ENCODE results near the gene NDEL1.

NDEL1 gene

DNA sequence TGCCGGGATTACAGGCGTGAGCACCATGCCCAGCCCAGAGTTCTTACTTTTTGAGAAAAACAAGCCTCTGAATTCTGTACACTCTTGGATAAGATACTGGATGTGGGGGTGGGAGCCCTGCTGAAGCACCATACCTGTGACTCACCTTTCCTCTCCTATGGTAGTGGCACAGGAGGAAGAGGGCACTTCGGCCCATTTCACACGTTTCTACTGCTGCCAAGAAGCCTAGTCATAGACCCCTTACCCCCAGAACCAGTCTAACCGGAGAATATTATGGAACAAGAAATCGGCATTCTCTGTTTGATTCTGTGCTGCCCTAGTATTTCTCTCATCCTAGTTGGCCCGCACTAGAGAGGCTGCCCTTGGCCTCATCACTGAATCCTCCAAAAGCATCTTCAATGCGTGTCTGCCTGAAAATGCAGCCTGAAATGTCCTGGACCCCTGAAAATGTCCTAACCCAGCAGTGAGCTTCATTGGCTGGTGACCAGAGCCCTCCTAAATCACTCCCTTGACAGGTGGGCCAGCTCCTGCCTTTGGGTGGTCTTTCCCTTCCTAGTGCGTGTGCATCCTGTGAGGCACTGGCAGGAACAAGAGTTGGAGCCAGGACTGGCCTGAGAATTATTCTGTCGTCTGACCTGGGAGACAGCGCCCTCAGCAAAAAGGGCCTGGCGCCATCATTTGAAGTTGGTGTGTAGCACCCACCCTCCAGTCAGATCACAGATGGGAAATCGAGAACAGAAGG, 37.9 kb downstream of the NDEL1 start:
- no peak for ATAC-seq
- H3K4me1 Mint-ChIP-seq = no peaks in the 10 kb centered on the region
- H3K9me3 Mint-ChIP-seq = no peaks in the 10 kb centered on the region
- H3K36me3 Mint-ChIP-seq (ENCODE audit: low read depth) = peaks cover 20% of the 10 kb centered on the region
- no peak overlapping the region for H3K27ac Mint-ChIP-seq
- no peak overlapping the region for H3K4me3 Mint-ChIP-seq
- DNase-seq = no peak
- no peaks in the 10 kb centered on the region for H3K27me3 Mint-ChIP-seq

- H3K4me1 Mint-ChIP-seq = no peaks in the 10 kb centered on the region
- no peaks in the 10 kb centered on the region for H3K27me3 Mint-ChIP-seq
- no peak overlapping the region for H3K4me3 Mint-ChIP-seq
- ATAC-seq = no peak
- peaks cover 23% of the 10 kb centered on the region for H3K36me3 Mint-ChIP-seq (ENCODE audit: low read depth)
- no peak for DNase-seq
- H3K27ac Mint-ChIP-seq = no peak overlapping the region
- H3K9me3 Mint-ChIP-seq = no peaks in the 10 kb centered on the region
Observed at GRCh38 chr17:8474826-8475225, 39.1 kb downstream of the NDEL1 start.

DNA sequence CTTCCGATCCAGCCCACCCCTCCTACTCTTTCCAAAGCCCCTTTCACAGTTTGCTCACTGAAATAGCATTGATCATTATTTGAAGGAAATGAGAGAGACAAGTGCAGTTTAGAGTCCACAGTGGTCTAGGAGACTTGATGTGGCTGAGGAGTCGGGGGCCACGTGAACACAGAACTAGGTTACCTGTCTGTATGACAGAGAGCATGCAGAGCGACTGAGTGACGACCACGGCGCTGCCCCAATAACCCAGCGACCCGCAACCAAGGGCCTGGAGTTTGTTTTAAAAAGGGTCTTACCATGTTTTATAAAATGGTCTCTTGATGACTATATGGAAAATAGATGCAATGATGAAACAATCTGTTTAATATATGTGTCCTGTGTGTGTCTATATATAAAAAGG, 39.5 kb downstream of the NDEL1 start:
- H3K27ac Mint-ChIP-seq = no peak overlapping the region

GRCh38 chr17:8475781-8476180, 40.1 kb downstream of the NDEL1 start:
- Mint-ChIP-seq H3K9me3 (no peaks in the 10 kb centered on the region), H3K4me1 (no peaks in the 10 kb centered on the region), H3K36me3 (ENCODE audit: low read depth) (peaks cover 27% of the 10 kb centered on the region), H3K4me3 (no peak overlapping the region), H3K27ac (no peak overlapping the region), H3K27me3 (no peaks in the 10 kb centered on the region)
- DNase-seq (no peak), ATAC-seq (no peak)

More for the DNA sequence above, 39.5 kb downstream of the NDEL1 start:
- Mint-ChIP-seq H3K4me1 (no peaks in the 10 kb centered on the region), H3K4me3 (no peak overlapping the region), H3K27me3 (no peaks in the 10 kb centered on the region), H3K36me3 (ENCODE audit: low read depth) (peaks cover 23% of the 10 kb centered on the region), H3K9me3 (no peaks in the 10 kb centered on the region)
- ATAC-seq (no peak), DNase-seq (no peak)

GRCh38 chr17:8476741-8477140, 41.1 kb downstream of the NDEL1 start:
- H3K27me3 Mint-ChIP-seq = no peaks in the 10 kb centered on the region
- H3K9me3 Mint-ChIP-seq = no peaks in the 10 kb centered on the region
- H3K4me1 Mint-ChIP-seq = no peaks in the 10 kb centered on the region
- H3K27ac Mint-ChIP-seq = no peak overlapping the region
- H3K36me3 Mint-ChIP-seq (ENCODE audit: low read depth) = peaks cover 33% of the 10 kb centered on the region
- DNase-seq (no peak), ATAC-seq (no peak)
- H3K4me3 Mint-ChIP-seq = no peak overlapping the region

DNA sequence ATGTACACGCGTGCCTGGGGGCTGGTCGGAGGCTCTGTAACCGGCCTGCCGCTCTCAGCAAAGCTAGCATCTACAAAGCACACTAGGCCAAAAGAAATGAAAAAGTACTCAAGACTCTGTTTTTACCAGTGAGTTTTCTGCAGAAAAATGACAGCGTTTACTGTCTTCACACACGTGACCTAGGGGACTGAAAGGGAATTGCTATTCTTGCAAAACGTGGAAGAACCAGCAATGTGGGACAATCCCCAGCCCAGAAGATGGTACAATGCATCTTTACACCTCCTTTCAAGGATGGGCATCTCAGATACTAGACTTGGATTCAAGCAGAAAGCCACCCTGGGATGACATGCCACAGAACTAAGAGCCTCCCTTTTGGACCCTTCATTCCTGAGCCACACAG, 41.5 kb downstream of the NDEL1 start:
- Mint-ChIP-seq H3K27ac (no peak overlapping the region), H3K4me1 (no peaks in the 10 kb centered on the region), H3K36me3 (ENCODE audit: low read depth) (peaks cover 38% of the 10 kb centered on the region), H3K9me3 (no peaks in the 10 kb centered on the region), H3K4me3 (no peak overlapping the region), H3K27me3 (no peaks in the 10 kb centered on the region)
- no peak for ATAC-seq
- no peak for DNase-seq

DNA sequence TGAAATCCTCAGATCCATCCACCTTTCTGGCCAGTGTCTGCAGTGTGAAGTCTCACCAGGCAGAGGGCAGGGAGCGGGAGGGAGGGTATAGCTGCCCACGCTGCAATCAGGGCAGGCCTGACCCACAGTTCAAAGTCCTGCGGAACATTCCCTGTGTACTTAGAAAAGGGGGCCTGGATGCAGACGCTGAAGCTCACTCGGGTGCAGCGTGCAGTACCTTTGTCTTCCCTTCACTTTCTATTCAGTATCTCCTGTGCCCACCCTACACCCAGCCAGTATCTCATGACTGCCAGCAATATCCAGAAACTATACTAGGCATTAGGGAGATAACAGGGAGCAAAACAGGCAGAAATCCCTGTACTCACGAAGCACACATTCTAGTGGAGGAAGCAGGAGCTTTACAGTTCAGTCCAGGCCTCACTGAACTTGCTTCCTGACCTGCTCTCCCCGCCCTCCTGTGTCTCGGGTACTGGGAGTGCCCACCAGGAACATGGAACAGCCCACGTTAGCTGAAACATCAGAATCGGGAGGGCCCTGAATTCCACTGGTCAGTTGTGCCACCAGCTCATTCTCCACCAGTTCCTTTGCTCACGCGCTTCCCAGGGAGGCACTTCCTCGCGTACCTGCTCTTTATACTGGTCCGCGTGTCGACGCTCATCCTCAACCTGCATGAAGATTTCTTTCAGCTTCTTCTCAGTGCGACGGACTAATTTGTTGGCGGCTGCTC, 42.2 kb downstream of the NDEL1 start:
- ATAC-seq (no peak), DNase-seq (no peak)
- Mint-ChIP-seq H3K4me3 (no peak overlapping the region), H3K27ac (peak overlapping the region; percentile 59), H3K36me3 (ENCODE audit: low read depth) (peaks cover 45% of the 10 kb centered on the region), H3K4me1 (no peaks in the 10 kb centered on the region), H3K9me3 (peaks cover 2% of the 10 kb centered on the region), H3K27me3 (no peaks in the 10 kb centered on the region)

GRCh38 chr17:8479431-8479947, 43.8 kb downstream of the NDEL1 start:
- no peak overlapping the region for H3K4me3 Mint-ChIP-seq
- H3K36me3 Mint-ChIP-seq (ENCODE audit: low read depth) = peaks cover 50% of the 10 kb centered on the region
- ATAC-seq = no peak
- no peaks in the 10 kb centered on the region for H3K4me1 Mint-ChIP-seq
- DNase-seq = no peak
- H3K27me3 Mint-ChIP-seq = no peaks in the 10 kb centered on the region
- no peak overlapping the region for H3K27ac Mint-ChIP-seq
- peaks cover 13% of the 10 kb centered on the region for H3K9me3 Mint-ChIP-seq

- Mint-ChIP-seq H3K27ac (no peak overlapping the region), H3K4me1 (no peaks in the 10 kb centered on the region), H3K9me3 (peaks cover 18% of the 10 kb centered on the region), H3K27me3 (no peaks in the 10 kb centered on the region), H3K4me3 (no peak overlapping the region), H3K36me3 (ENCODE audit: low read depth) (peaks cover 52% of the 10 kb centered on the region)
- DNase-seq (no peak), ATAC-seq (no peak)
Observed at GRCh38 chr17:8480011-8480976, 44.6 kb downstream of the NDEL1 start.

GRCh38 chr17:8481089-8481488, 45.4 kb downstream of the NDEL1 start:
- Mint-ChIP-seq H3K27me3 (no peaks in the 10 kb centered on the region), H3K4me1 (no peaks in the 10 kb centered on the region), H3K4me3 (no peak overlapping the region), H3K36me3 (ENCODE audit: low read depth) (peaks cover 50% of the 10 kb centered on the region), H3K27ac (no peak overlapping the region), H3K9me3 (peaks cover 18% of the 10 kb centered on the region)
- ATAC-seq = no peak
- DNase-seq = no peak

GRCh38 chr17:8481703-8482102, 46.0 kb downstream of the NDEL1 start:
- DNase-seq (no peak), ATAC-seq (no peak)
- H3K9me3 Mint-ChIP-seq = peaks cover 18% of the 10 kb centered on the region
- peaks cover 50% of the 10 kb centered on the region for H3K36me3 Mint-ChIP-seq (ENCODE audit: low read depth)
- no peak overlapping the region for H3K27ac Mint-ChIP-seq
- H3K4me3 Mint-ChIP-seq = no peak overlapping the region
- no peaks in the 10 kb centered on the region for H3K4me1 Mint-ChIP-seq
- no peaks in the 10 kb centered on the region for H3K27me3 Mint-ChIP-seq

DNA sequence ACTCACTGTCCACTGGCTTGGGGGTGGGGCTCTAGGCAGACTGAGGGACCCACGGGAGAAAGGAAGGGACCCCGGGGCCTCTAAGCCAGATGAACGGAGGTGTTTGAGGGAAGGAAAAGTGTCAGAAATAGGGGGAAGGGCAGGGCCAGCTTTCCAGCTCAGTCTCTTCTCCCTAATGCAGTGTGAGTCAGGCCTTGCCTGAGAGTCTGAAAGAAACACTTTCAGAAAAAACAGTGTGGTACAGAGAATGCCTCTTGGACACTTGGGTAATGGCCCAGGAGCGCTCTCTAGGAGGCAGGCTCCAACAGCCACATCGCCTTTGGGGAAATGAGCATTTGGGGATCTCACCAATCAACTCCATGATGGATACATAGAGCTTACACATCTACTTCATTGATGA, 46.9 kb downstream of the NDEL1 start:
- Mint-ChIP-seq H3K27me3 (no peaks in the 10 kb centered on the region), H3K9me3 (peaks cover 18% of the 10 kb centered on the region), H3K36me3 (ENCODE audit: low read depth) (peaks cover 55% of the 10 kb centered on the region), H3K27ac (no peak overlapping the region), H3K4me1 (no peaks in the 10 kb centered on the region), H3K4me3 (no peak overlapping the region)
- DNase-seq (no peak), ATAC-seq (no peak)

DNA sequence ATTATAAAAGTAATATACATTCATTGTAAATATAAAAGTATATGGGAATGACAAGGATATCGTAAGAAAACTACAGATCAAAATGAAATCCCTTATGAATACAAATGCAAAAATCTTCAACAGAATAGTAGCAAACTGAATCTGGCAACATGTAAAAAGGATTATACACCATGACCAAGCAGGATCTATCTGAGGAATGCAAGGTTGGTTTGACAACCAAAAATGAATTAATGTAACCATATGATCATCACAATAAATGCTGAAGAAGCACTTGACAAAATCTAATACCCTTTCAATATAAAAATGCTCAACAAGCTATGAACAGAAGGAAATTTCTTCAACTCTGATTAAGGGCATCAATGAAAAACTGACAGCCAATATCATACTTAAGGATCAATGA, 48.8 kb downstream of the NDEL1 start:
- Mint-ChIP-seq H3K9me3 (peaks cover 18% of the 10 kb centered on the region), H3K36me3 (ENCODE audit: low read depth) (peaks cover 55% of the 10 kb centered on the region), H3K4me1 (no peaks in the 10 kb centered on the region), H3K27ac (no peak overlapping the region), H3K27me3 (no peaks in the 10 kb centered on the region), H3K4me3 (no peak overlapping the region)
- DNase-seq (no peak), ATAC-seq (no peak)

- Mint-ChIP-seq H3K4me1 (no peaks in the 10 kb centered on the region), H3K36me3 (ENCODE audit: low read depth) (peaks cover 54% of the 10 kb centered on the region), H3K27ac (no peak overlapping the region), H3K9me3 (peaks cover 18% of the 10 kb centered on the region), H3K27me3 (no peaks in the 10 kb centered on the region), H3K4me3 (no peak overlapping the region)
- ATAC-seq (no peak), DNase-seq (no peak)
Observed at GRCh38 chr17:8485491-8485890, 49.8 kb downstream of the NDEL1 start.
